ENCODE results near the gene STK38. TPM values are rescaled to one million over a fixed set of nuclear protein-coding genes. Genes with fewer than 3 reads are reported as not detected.
"Not testable (repeated sequence)": the region's sequence is repeated elsewhere in the genome, so short reads cannot be mapped to it uniquely, and the experiment has no call there.

Gene STK38
- total RNA-seq, 1 donor from 2014 or later, result 22.3 TPM

GRCh38 chr6:36491378-36491965 is 55.8 kb downstream of the STK38 start:
- Histone ChIP-seq H3K36me3 (ENCODE audit: control insufficient read depth, insufficient read depth, low read length) (no peaks in the 10 kb centered on the region), H3K4me3 (ENCODE audit: low read depth, low read length) (no peak overlapping the region), H3K27me3 (ENCODE audit: control insufficient read depth, insufficient read depth, low read length) (no peaks in the 10 kb centered on the region)
- no peak for TF ChIP-seq CTCF (IDR thresholded peaks at IDR 0.05; ENCODE audit: insufficient read depth, low read length, poor library complexity, severe bottlenecking)
- no peak for DNase-seq (ENCODE audit: low read depth)

GRCh38 chr6:36489426-36489825 is 57.9 kb downstream of the STK38 start:
- H3K4me3 ChIP-seq (ENCODE audit: low read depth, low read length), result no peak overlapping the region
- no peaks in the 10 kb centered on the region for H3K36me3 ChIP-seq (ENCODE audit: control insufficient read depth, insufficient read depth, low read length)
- H3K27me3 ChIP-seq (ENCODE audit: control insufficient read depth, insufficient read depth, low read length), result no peaks in the 10 kb centered on the region
- TF ChIP-seq CTCF (IDR thresholded peaks at IDR 0.05; ENCODE audit: insufficient read depth, low read length, poor library complexity, severe bottlenecking), result no peak
- DNase-seq (ENCODE audit: low read depth), result no peak

- Histone ChIP-seq H3K27me3 (ENCODE audit: control insufficient read depth, insufficient read depth, low read length) (no peaks in the 10 kb centered on the region), H3K4me3 (ENCODE audit: low read depth, low read length) (no peak overlapping the region), H3K36me3 (ENCODE audit: control insufficient read depth, insufficient read depth, low read length) (no peaks in the 10 kb centered on the region)
- no peak for TF ChIP-seq CTCF (IDR thresholded peaks at IDR 0.05; ENCODE audit: insufficient read depth, low read length, poor library complexity, severe bottlenecking)
- DNase-seq (ENCODE audit: low read depth), result no peak
Observed at GRCh38 chr6:36488221-36488620, 59.1 kb downstream of the STK38 start.

- no peak for DNase-seq (ENCODE audit: low read depth)
- no peak overlapping the region for H3K4me3 ChIP-seq (ENCODE audit: low read depth, low read length)
- no peaks in the 10 kb centered on the region for H3K36me3 ChIP-seq (ENCODE audit: control insufficient read depth, insufficient read depth, low read length)
- no peak for TF ChIP-seq CTCF (IDR thresholded peaks at IDR 0.05; ENCODE audit: insufficient read depth, low read length, poor library complexity, severe bottlenecking)
- H3K27me3 ChIP-seq (ENCODE audit: control insufficient read depth, insufficient read depth, low read length), result no peaks in the 10 kb centered on the region
Observed at GRCh38 chr6:36487698-36488097, 59.6 kb downstream of the STK38 start.

- no peak overlapping the region for H3K4me3 ChIP-seq (ENCODE audit: low read depth, low read length)
- H3K27me3 ChIP-seq (ENCODE audit: control insufficient read depth, insufficient read depth, low read length), result no peaks in the 10 kb centered on the region
- DNase-seq (ENCODE audit: low read depth), result no peak
- TF ChIP-seq CTCF (IDR thresholded peaks at IDR 0.05; ENCODE audit: insufficient read depth, low read length, poor library complexity, severe bottlenecking), result no peak
- peaks cover 2% of the 10 kb centered on the region for H3K36me3 ChIP-seq (ENCODE audit: control insufficient read depth, insufficient read depth, low read length)
Observed at GRCh38 chr6:36484736-36485135, 62.5 kb downstream of the STK38 start.

GRCh38 chr6:36483326-36483725 is 64.0 kb downstream of the STK38 start:
- not testable (repeated sequence) for DNase-seq (ENCODE audit: low read depth); H3K36me3 ChIP-seq (ENCODE audit: control insufficient read depth, insufficient read depth, low read length); H3K4me3 ChIP-seq (ENCODE audit: low read depth, low read length); H3K27me3 ChIP-seq (ENCODE audit: control insufficient read depth, insufficient read depth, low read length)

Measured in kidney epithelial cell (primary cell).